Measurements from ENCODE around the gene IGDCC3.

DNA sequence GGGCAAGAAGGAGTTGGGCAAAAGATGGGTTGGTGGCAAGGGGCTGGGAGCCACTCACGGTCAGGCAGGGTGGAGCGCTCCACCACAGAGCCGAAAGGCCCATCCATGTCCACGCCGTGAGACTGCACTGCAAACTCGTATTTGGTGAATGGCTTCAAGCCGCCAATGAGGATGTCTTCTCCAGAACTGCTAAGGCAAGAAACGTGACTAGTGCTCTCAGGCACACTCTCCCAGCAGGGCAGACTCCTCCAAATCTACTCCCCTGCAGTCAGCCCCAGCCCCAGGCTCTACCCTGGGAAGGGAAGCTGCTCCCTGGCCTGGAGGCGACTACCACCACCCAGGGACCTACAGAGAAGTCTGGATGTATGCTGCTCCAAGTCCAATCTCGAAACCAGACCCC is 11.4 kb upstream of the IGDCC3 start:
- TF ChIP-seq POLR2AphosphoS5 (IDR thresholded peaks at IDR 0.05; ENCODE audit: low read depth): no peak
- TF ChIP-seq, protein P1, sequence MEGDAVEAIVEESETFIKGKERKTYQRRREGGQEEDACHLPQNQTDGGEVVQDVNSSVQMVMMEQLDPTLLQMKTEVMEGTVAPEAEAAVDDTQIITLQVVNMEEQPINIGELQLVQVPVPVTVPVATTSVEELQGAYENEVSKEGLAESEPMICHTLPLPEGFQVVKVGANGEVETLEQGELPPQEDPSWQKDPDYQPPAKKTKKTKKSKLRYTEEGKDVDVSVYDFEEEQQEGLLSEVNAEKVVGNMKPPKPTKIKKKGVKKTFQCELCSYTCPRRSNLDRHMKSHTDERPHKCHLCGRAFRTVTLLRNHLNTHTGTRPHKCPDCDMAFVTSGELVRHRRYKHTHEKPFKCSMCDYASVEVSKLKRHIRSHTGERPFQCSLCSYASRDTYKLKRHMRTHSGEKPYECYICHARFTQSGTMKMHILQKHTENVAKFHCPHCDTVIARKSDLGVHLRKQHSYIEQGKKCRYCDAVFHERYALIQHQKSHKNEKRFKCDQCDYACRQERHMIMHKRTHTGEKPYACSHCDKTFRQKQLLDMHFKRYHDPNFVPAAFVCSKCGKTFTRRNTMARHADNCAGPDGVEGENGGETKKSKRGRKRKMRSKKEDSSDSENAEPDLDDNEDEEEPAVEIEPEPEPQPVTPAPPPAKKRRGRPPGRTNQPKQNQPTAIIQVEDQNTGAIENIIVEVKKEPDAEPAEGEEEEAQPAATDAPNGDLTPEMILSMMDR (IDR thresholded peaks at IDR 0.05; ENCODE audit: insufficient read depth, low read length): no peak
- TF ChIP-seq, protein P2, sequence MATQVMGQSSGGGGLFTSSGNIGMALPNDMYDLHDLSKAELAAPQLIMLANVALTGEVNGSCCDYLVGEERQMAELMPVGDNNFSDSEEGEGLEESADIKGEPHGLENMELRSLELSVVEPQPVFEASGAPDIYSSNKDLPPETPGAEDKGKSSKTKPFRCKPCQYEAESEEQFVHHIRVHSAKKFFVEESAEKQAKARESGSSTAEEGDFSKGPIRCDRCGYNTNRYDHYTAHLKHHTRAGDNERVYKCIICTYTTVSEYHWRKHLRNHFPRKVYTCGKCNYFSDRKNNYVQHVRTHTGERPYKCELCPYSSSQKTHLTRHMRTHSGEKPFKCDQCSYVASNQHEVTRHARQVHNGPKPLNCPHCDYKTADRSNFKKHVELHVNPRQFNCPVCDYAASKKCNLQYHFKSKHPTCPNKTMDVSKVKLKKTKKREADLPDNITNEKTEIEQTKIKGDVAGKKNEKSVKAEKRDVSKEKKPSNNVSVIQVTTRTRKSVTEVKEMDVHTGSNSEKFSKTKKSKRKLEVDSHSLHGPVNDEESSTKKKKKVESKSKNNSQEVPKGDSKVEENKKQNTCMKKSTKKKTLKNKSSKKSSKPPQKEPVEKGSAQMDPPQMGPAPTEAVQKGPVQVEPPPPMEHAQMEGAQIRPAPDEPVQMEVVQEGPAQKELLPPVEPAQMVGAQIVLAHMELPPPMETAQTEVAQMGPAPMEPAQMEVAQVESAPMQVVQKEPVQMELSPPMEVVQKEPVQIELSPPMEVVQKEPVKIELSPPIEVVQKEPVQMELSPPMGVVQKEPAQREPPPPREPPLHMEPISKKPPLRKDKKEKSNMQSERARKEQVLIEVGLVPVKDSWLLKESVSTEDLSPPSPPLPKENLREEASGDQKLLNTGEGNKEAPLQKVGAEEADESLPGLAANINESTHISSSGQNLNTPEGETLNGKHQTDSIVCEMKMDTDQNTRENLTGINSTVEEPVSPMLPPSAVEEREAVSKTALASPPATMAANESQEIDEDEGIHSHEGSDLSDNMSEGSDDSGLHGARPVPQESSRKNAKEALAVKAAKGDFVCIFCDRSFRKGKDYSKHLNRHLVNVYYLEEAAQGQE (IDR thresholded peaks at IDR 0.05; ENCODE audit: insufficient replicate concordance, low read depth): no peak
- TF ChIP-seq SPI1 (IDR thresholded peaks at IDR 0.05; ENCODE audit: borderline replicate concordance, low read depth): no peak
- no peak for TF ChIP-seq GABPA (IDR thresholded peaks at IDR 0.05; ENCODE audit: low read depth)
